Peyer's patch (tissue), 4 donors: ENCODE results near the gene ZNF280D. TPM values are rescaled to one million over a fixed set of nuclear protein-coding genes. Genes with fewer than 3 reads are reported as not detected.
A peak's percentile ranks its signal among the peaks of the same experiment; 100 is the strongest.

Experiments used
- DNase-seq, 3 donors: peaks; one replicate each; pipeline ENCODE4 v3.0.0-alpha.2; 2017 to 2019
- H3K27ac ChIP-seq, 4 donors: fragments of 200-600 bp; sonication (generic); one replicate each; pipeline ENCODE4 v1.5.1; 2016 to 2019
- H3K27me3 ChIP-seq, 2 donors: fragments of 200-600 bp; sonication (generic); one replicate each; pipeline ENCODE4 v1.5.1; 2019
- H3K36me3 ChIP-seq, 3 donors: fragments of 200-600 bp; sonication (generic); one replicate each; pipeline ENCODE4 v1.5.1; 2016 to 2019
- H3K4me1 ChIP-seq, 4 donors: fragments of 200-600 bp; sonication (generic); one replicate each; pipeline ENCODE4 v1.5.1; 2016 to 2019
- H3K4me3 ChIP-seq, 4 donors: fragments of 200-600 bp; sonication (generic); 1 replicate in 3 of 4; 2 replicates in 1 of 4; pipeline ENCODE4 v1.5.1; 2016 to 2019; ENCODE audit warnings: mild to moderate bottlenecking in 1 of 4
- H3K9me3 ChIP-seq, 4 donors: fragments of 200-600 bp; sonication (generic); one replicate each; pipeline ENCODE4 v1.5.1; 2016 to 2019; ENCODE audit warnings: mild to moderate bottlenecking in 1 of 4
- CTCF ChIP-seq, 6 experiments: fragments of 450-650 bp in 4 of 6; fragments of 200-600 bp in 2 of 6; sonication (generic) in 1 of 6; IDR thresholded peaks; one replicate each; pipeline ENCODE4 v1.5.1; 2017 to 2019; ENCODE audit warnings: antibody characterized with exemption in 6 of 6, mild to moderate bottlenecking in 3 of 6, moderate library complexity in 1 of 6
- POLR2A ChIP-seq, 2 donors: fragments of 450-650 bp; IDR thresholded peaks; one replicate each; pipeline ENCODE4 v1.5.1; 2017; ENCODE audit warnings: antibody characterized with exemption in 2 of 2, mild to moderate bottlenecking in 2 of 2, moderate library complexity in 2 of 2
- total RNA-seq, 4 donors: library from RNA; depleted of rRNA; stranded (reverse); fragments of >200 nt; gene quantifications; one replicate each; pipeline ENCODE4 v1.1.0, GENCODE V29; 2016

The ZNF280D gene
- total RNA-seq, 4 donors from 2014 or later: 34.2 to 82.5 (median 45.1) TPM

DNA sequence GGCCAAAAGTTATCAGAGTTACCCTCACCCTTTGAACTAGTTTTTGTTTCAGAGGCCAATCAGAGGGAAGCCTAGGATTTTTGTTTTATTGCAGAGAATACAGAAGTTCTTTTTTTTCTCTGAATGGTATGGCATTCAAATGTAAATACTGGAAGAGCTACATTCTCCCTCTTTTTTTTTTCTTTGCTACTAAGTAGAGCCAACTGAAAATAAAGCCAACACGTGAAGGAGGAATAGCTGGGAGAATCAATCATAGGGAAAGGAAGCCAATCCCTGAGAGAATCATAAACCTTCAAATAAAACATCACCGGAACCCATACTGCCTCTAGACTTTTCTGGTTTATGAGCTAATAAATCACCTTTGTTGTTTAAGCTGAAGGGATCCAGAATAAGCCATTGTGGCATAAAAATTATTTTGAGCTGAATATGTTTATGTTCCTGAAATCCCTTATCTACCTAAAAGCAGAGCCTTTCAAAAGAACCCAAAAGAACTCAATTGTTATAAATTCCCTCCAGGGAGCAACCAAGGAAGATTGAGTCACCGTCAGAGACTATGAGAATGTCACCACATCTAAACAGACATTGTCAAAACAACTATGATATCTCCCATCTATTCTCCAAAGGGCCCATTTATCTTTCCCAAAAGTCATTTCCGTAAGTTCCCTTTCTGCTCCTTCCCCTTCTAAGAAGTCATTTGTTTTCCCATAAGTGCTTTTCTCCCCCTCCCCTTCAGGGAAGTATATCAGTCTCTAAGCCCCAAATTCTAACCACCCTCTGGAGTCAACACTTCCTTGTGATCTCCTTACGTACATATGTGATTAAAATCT is 3.8 kb upstream of the ZNF280D start:
- Histone ChIP-seq H3K9me3 (no peaks in the 10 kb centered on the region), H3K36me3 (no peaks in the 10 kb centered on the region), H3K27me3 (no peaks in the 10 kb centered on the region), H3K4me3 (no peak overlapping the region), H3K27ac (no peak overlapping the region), H3K4me1 (no peaks in the 10 kb centered on the region)
- no peak for DNase-seq
- TF ChIP-seq POLR2A (IDR thresholded peaks at IDR 0.05) (no peak), CTCF (IDR thresholded peaks at IDR 0.05) (no peak)

GRCh38 chr15:56736308-56736707 is 3.0 kb upstream of the ZNF280D start:
- no peaks in the 10 kb centered on the region for H3K36me3 ChIP-seq
- H3K27ac ChIP-seq: no peak overlapping the region
- no peaks in the 10 kb centered on the region for H3K27me3 ChIP-seq
- no peak for DNase-seq
- H3K9me3 ChIP-seq: no peaks in the 10 kb centered on the region
- H3K4me1 ChIP-seq: peaks cover 0 to 8% (median 0%) of the 10 kb centered on the region in 4 donors
- TF ChIP-seq POLR2A (IDR thresholded peaks at IDR 0.05) (no peak), CTCF (IDR thresholded peaks at IDR 0.05) (no peak)
- no peak overlapping the region for H3K4me3 ChIP-seq

DNA sequence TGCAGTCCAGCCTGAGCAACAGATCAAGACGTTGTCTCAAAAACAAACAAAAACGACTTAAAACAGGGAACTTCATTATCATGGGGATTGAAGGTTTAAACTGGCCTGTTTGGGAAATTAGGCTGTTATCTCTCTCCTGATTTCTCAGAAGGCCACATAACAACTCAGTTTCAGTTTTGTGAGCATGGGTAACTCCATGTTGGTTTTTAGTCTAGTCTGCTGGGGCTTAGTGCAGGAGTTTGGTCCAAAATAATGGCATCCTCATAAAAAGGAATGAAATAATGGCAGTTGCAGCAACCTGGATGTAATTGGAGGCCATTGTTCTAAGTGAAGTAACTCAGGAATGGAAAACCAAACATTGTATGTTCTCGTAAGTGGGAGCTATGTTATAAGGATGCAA is 2.3 kb upstream of the ZNF280D start:
- peaks cover 0 to 15% (median 0%) of the 10 kb centered on the region in 4 donors for H3K4me1 ChIP-seq
- no peaks in the 10 kb centered on the region for H3K36me3 ChIP-seq
- no peak overlapping the region for H3K27ac ChIP-seq
- no peaks in the 10 kb centered on the region for H3K27me3 ChIP-seq
- no peak for DNase-seq
- no peaks in the 10 kb centered on the region for H3K9me3 ChIP-seq
- TF ChIP-seq CTCF (IDR thresholded peaks at IDR 0.05) (no peak), POLR2A (IDR thresholded peaks at IDR 0.05) (no peak)
- H3K4me3 ChIP-seq: no peak overlapping the region

DNA sequence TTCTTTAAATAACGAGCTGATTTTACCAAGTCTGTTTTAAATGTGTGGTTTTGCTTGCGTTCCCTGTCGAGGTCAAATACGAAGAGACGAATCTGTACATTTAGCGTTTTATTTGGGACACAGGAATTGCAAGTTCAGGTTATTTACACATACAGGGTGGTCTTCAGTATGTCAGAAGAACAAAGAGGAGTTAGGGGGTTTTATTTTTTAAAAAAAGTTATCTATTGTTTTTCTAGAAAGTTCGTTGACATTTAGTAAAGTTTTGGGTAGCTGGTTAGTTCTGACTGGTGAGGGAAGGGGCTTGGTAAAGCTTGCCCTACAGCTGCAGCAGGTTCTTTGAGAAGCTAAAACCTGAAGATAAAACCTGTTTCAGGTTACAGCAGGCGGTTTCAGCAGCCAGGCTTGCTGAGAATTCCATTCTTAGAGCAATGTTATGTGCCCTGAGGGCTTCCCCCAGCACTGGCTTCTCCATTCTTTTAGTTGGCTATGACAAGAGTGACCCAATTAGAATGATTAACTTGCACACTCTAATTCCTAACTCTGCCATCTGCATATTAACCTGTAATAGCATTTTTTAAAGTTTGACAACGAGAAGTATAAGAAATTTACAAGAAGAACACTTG is 815 bp upstream of the ZNF280D start:
- peaks cover 0 to 23% (median 0%) of the 10 kb centered on the region in 4 donors for H3K4me1 ChIP-seq
- no peak for TF ChIP-seq CTCF (IDR thresholded peaks at IDR 0.05)
- DNase-seq: no peak
- H3K27me3 ChIP-seq: no peaks in the 10 kb centered on the region
- no peaks in the 10 kb centered on the region for H3K36me3 ChIP-seq
- peak overlapping the region in 2 of 4 donors; percentile 97 to 98 for H3K27ac ChIP-seq
- peak overlapping the region in 2 of 4 donors; percentile 76 to 84 for H3K4me3 ChIP-seq
- H3K9me3 ChIP-seq: no peaks in the 10 kb centered on the region

DNA sequence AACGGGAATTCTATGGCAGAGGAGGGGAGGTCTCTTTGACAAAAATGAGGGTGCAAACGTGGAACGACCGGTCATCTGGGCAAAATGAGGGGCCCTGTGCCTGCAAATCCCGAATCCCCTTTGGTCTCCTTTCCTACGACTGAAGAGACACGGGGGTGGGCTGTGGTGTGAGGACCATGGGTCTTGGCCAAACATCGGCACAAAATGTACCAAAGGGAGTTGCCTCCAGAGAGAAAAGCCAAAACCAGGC is 498 bp downstream of the ZNF280D start:
- H3K27me3 ChIP-seq: no peaks in the 10 kb centered on the region
- no peaks in the 10 kb centered on the region for H3K9me3 ChIP-seq
- peak overlapping the region; percentile 89 to 98 (median 94) for H3K27ac ChIP-seq
- H3K4me1 ChIP-seq: peaks cover 0 to 25% (median 0%) of the 10 kb centered on the region in 4 donors
- peak overlapping the region; percentile 70 to 91 (median 80) for H3K4me3 ChIP-seq
- H3K36me3 ChIP-seq: no peaks in the 10 kb centered on the region
- DNase-seq: peak in 1 of 3 donors; percentile 38
- no peak for TF ChIP-seq CTCF (IDR thresholded peaks at IDR 0.05)
- TF ChIP-seq POLR2A (IDR thresholded peaks at IDR 0.05): no peak
